C4-2B (cell line): ENCODE data around the gene SAG.

ENCODE experiments used
- ZFX ChIP-seq: fragments of 450-650 bp; IDR thresholded peaks from 2 replicates; pipeline ENCODE4 v1.6.1; 2017
- TF ChIP-seq, protein P1 (sequence below): fragments of 450-650 bp; conservative IDR thresholded peaks from 2 replicates; pipeline ENCODE4 v1.5.1; 2017; ENCODE audit warnings: mild to moderate bottlenecking

DNA sequence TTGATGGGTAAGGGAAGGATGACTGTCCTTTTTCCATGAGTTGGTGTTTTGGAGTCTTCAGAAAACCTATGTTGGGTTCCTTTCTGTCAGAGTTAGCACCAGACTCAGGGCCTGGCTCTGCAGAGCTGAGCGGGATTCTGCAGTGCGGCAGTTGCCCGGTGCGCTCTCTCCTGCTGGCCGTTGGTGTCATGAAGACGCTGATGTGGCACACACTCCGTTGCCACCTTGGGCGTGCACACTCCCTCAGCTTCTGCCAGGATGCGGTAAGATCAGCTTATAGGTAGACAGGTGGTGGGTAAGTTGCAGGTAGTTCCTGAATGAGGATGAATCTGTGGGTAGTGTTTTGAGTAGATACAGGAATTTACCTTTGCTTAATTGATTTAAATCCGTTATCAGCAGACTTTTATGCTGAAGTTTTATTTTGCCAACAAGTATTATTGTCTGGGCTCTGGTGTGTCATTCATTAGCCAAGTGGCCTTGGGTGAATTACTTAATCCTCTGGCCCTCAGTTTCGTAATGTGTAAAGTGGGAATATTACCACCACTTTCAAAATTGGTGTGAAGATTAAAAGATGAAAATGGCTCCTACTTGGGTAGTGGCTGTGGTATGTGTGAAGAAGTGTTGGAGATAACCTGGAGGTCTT, 73.5 kb downstream of the SAG start:
- TF ChIP-seq, protein P1, sequence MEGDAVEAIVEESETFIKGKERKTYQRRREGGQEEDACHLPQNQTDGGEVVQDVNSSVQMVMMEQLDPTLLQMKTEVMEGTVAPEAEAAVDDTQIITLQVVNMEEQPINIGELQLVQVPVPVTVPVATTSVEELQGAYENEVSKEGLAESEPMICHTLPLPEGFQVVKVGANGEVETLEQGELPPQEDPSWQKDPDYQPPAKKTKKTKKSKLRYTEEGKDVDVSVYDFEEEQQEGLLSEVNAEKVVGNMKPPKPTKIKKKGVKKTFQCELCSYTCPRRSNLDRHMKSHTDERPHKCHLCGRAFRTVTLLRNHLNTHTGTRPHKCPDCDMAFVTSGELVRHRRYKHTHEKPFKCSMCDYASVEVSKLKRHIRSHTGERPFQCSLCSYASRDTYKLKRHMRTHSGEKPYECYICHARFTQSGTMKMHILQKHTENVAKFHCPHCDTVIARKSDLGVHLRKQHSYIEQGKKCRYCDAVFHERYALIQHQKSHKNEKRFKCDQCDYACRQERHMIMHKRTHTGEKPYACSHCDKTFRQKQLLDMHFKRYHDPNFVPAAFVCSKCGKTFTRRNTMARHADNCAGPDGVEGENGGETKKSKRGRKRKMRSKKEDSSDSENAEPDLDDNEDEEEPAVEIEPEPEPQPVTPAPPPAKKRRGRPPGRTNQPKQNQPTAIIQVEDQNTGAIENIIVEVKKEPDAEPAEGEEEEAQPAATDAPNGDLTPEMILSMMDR = no peak
- no peak for TF ChIP-seq ZFX
